ENCODE data around the gene GLB1L2.
"Not testable (repeated sequence)": the region's sequence is repeated elsewhere in the genome, so short reads cannot be mapped to it uniquely, and the experiment has no call there.

- not testable (repeated sequence) for TF ChIP-seq CTCF, POLR2A (IDR thresholded peaks at IDR 0.05)
Observed at GRCh38 chr11:134284349-134284748, 47.4 kb upstream of the GLB1L2 start.

Data from prostate gland (tissue), 2 donors.